ENCODE measurements around the gene CTAGE4.
"Not testable (repeated sequence)": the region's sequence is repeated elsewhere in the genome, so short reads cannot be mapped to it uniquely, and the experiment has no call there.

The CTAGE4 gene

GRCh38 chr7:144219149-144219548 is 35.9 kb downstream of the CTAGE4 start:
- DNase-seq, result not testable (repeated sequence)

- not testable (repeated sequence) for DNase-seq
Measured at GRCh38 chr7:144220531-144220930, 37.3 kb downstream of the CTAGE4 start.

GRCh38 chr7:144223675-144224074 is 40.4 kb downstream of the CTAGE4 start:
- DNase-seq, result not testable (repeated sequence)

DNA sequence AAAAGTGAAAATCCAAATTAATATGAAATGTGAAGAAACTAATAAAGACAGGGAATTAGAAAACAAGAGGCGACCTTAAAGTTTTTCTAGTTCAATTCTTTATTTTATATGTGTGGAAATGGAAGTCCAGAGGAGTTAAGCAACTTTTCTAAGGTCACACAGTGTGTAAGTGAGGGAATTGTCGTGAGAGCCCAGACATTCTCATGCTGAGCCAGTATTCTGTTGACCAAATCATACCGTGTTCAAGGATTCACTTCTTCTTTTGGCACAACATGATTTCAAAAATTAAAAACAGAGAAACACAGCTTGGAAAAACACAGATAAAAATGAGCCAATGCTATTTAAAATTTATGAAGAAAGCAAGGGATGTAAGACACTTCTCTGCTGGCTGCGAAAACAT is 43.6 kb downstream of the CTAGE4 start:
- not testable (repeated sequence) for DNase-seq

DNA sequence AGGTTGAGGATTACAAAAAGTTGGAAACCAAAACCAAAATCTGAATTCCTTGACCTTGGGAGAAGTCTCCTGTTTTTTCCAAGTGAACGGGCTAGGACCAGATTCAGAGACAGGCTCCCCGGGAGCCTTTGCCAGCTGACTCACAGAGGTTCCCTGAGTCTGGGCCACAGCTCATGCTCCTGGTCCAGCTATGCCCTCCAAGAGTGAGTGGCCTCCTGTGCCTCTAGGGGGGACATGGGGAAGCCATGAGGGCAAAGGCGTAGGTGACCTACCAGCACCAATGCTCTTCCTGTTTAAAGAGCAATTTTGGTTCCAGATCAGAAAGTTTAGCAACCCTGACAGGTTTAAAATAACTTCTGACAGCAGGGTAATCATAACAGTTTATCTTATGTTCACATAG is 45.5 kb downstream of the CTAGE4 start:
- DNase-seq, result not testable (repeated sequence)

- DNase-seq, result not testable (repeated sequence)
Measured at GRCh38 chr7:144231027-144231426, 47.8 kb downstream of the CTAGE4 start.

DNA sequence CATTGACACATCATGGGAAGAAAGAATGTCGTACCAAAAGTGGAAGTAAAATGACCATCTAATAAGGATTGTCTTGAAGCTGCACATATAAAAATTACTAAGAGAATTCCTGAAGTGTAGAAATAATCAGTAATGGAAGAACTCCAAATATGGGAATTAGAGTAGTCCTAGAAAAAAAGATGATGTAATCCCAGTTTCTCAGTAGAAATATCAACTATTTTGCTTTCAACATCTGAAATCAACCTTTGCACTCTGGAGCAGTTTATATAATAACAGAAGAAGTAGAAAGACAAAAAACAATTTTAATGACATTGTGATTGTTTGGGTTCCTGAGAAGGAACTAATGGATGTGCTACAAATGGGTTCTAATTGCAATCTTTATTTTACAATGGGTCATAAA is 49.8 kb downstream of the CTAGE4 start:
- DNase-seq, result not testable (repeated sequence)

Measured in stimulated activated CD4-positive, alpha-beta T cell treated with anti-CD3 and anti-CD28 coated beads, Interleukin-2, amount 100 ng/mL, for 24 hours (primary cell).